Esophagus (tissue), 2 donors: ENCODE data around the gene TMEM266. TPM values are rescaled to one million over a fixed set of nuclear protein-coding genes. Genes with fewer than 3 reads are reported as not detected.

Experiments used
- H3K27ac ChIP-seq, 2 donors: one replicate each; pipeline ENCODE4 v1.5.1; 2013; ENCODE audit warnings: low read depth in 2 of 2, mild to moderate bottlenecking in 2 of 2, inconsistent platforms in 1 of 2, low read length in 1 of 2, moderate library complexity in 1 of 2
- H3K27me3 ChIP-seq, 2 donors: one replicate each; pipeline ENCODE4 v1.6.1; 2013; ENCODE audit warnings: low read length in 2 of 2, control low read depth in 1 of 2, mild to moderate bottlenecking in 1 of 2; ENCODE audit not compliant: insufficient read depth in 2 of 2, control insufficient read depth in 1 of 2
- H3K36me3 ChIP-seq, 2 donors: one replicate each; pipeline ENCODE4 v1.6.1; 2013; ENCODE audit warnings: low read length in 1 of 2; ENCODE audit not compliant: control insufficient read depth in 2 of 2, insufficient read depth in 2 of 2
- H3K4me1 ChIP-seq, 2 donors: one replicate each; pipeline ENCODE4 v1.6.1; 2013; ENCODE audit warnings: low read length in 1 of 2; ENCODE audit not compliant: control insufficient read depth in 2 of 2, insufficient read depth in 2 of 2
- H3K4me3 ChIP-seq, 2 donors: one replicate each; pipeline ENCODE4 v1.5.1; 2013; ENCODE audit warnings: low read length in 2 of 2, mild to moderate bottlenecking in 2 of 2, low read depth in 1 of 2, moderate library complexity in 1 of 2
- H3K9me3 ChIP-seq, 2 donors: one replicate each; pipeline ENCODE4 v1.6.1; 2013; ENCODE audit warnings: mild to moderate bottlenecking in 2 of 2, low read depth in 1 of 2, low read length in 1 of 2, moderate library complexity in 1 of 2; ENCODE audit not compliant: control insufficient read depth in 2 of 2, insufficient read depth in 1 of 2
- WGBS, 2 donors: extraction: QIAGEN DNeasy Blood & Tissue Kit; methylation state at CpG; one replicate each; pipeline ENCODE4 v1.1.7; 2013; 5-methylcytosine and 5-hydroxymethylcytosine counted together
- polyA plus RNA-seq, 2 donors: library from polyadenylated mRNA; stranded (reverse); fragments of 200-250 nt; gene quantifications; one replicate each; pipeline ENCODE4 v1.2.3, GENCODE V29; 2013
- donor health status: healthy with polysubstance abuse.
- donor health status: Bipolar disorder and iron deficiency.

The TMEM266 gene
- polyA plus RNA-seq, 2 donors: 0.06 to 0.14 TPM

- Histone ChIP-seq H3K27me3 (no peaks in the 10 kb centered on the region), H3K4me1 (peaks cover under 1 to 3% of the 10 kb centered on the region in 2 donors), H3K9me3 (no peaks in the 10 kb centered on the region), H3K4me3 (no peak overlapping the region), H3K36me3 (peaks cover 0 to 5% of the 10 kb centered on the region in 2 donors), H3K27ac (no peak overlapping the region)
- WGBS, 2 donors: 86 to 88% methylated on average over 18 of the region's 18 CpGs
Observed at GRCh38 chr15:76204109-76204845, 144.5 kb downstream of the TMEM266 start.

- Histone ChIP-seq H3K4me1 (peaks cover 0 to 3% of the 10 kb centered on the region in 2 donors), H3K27me3 (no peaks in the 10 kb centered on the region), H3K36me3 (peaks cover 0 to 9% of the 10 kb centered on the region in 2 donors), H3K27ac (no peak overlapping the region), H3K4me3 (no peak overlapping the region), H3K9me3 (no peaks in the 10 kb centered on the region)
- WGBS, 2 donors: 96% methylated on average over 11 of the region's 11 CpGs
Observed at GRCh38 chr15:76204916-76205460, 145.2 kb downstream of the TMEM266 start.

GRCh38 chr15:76206325-76206976 is 146.7 kb downstream of the TMEM266 start:
- Histone ChIP-seq H3K9me3 (no peaks in the 10 kb centered on the region), H3K27me3 (no peaks in the 10 kb centered on the region), H3K4me3 (no peak overlapping the region), H3K4me1 (peaks cover 0 to 3% of the 10 kb centered on the region in 2 donors), H3K27ac (no peak overlapping the region), H3K36me3 (peaks cover 0 to 17% of the 10 kb centered on the region in 2 donors)
- WGBS, 2 donors: 27 to 30% methylated on average over 4 of the region's 4 CpGs

GRCh38 chr15:76208084-76208785 is 148.4 kb downstream of the TMEM266 start:
- no peaks in the 10 kb centered on the region for H3K9me3 ChIP-seq
- H3K27ac ChIP-seq: no peak overlapping the region
- 95 to 96% methylated on average over 8 of the region's 8 CpGs for WGBS, 2 donors
- peaks cover 0 to 3% of the 10 kb centered on the region in 2 donors for H3K4me1 ChIP-seq
- H3K27me3 ChIP-seq: no peaks in the 10 kb centered on the region
- no peak overlapping the region for H3K4me3 ChIP-seq
- H3K36me3 ChIP-seq: peaks cover 3 to 22% of the 10 kb centered on the region in 2 donors

- no peak overlapping the region for H3K27ac ChIP-seq
- WGBS, 2 donors: 60 to 61% methylated on average over 2 of the region's 2 CpGs
- H3K4me1 ChIP-seq: peaks cover 0 to 3% of the 10 kb centered on the region in 2 donors
- H3K27me3 ChIP-seq: no peaks in the 10 kb centered on the region
- H3K36me3 ChIP-seq: peaks cover 5 to 29% of the 10 kb centered on the region in 2 donors
- H3K9me3 ChIP-seq: no peaks in the 10 kb centered on the region
- no peak overlapping the region for H3K4me3 ChIP-seq
Observed at GRCh38 chr15:76208786-76209424, 149.1 kb downstream of the TMEM266 start.

- H3K9me3 ChIP-seq: no peaks in the 10 kb centered on the region
- WGBS, 2 donors: 96 to 99% methylated on average over 1 of the region's 1 CpG
- peaks cover 9 to 31% of the 10 kb centered on the region in 2 donors for H3K36me3 ChIP-seq
- no peaks in the 10 kb centered on the region for H3K27me3 ChIP-seq
- peaks cover 0 to 3% of the 10 kb centered on the region in 2 donors for H3K4me1 ChIP-seq
- no peak overlapping the region for H3K27ac ChIP-seq
- H3K4me3 ChIP-seq: no peak overlapping the region
Observed at GRCh38 chr15:76209523-76209922, 149.7 kb downstream of the TMEM266 start.

GRCh38 chr15:76209942-76210341 is 150.2 kb downstream of the TMEM266 start:
- Histone ChIP-seq H3K4me3 (no peak overlapping the region), H3K4me1 (peaks cover 0 to 3% of the 10 kb centered on the region in 2 donors), H3K9me3 (no peaks in the 10 kb centered on the region), H3K27me3 (no peaks in the 10 kb centered on the region), H3K27ac (no peak overlapping the region), H3K36me3 (peaks cover 11 to 34% of the 10 kb centered on the region in 2 donors)
- 84 to 90% methylated on average over 3 of the region's 3 CpGs for WGBS, 2 donors

GRCh38 chr15:76215634-76216033 is 155.8 kb downstream of the TMEM266 start:
- 87 to 94% methylated on average over 1 of the region's 1 CpG for WGBS, 2 donors
- Histone ChIP-seq H3K4me3 (no peak overlapping the region), H3K4me1 (peaks cover 2 to 5% of the 10 kb centered on the region in 2 donors), H3K36me3 (peaks cover 11 to 28% of the 10 kb centered on the region in 2 donors), H3K27me3 (no peaks in the 10 kb centered on the region), H3K27ac (no peak overlapping the region), H3K9me3 (no peaks in the 10 kb centered on the region)
